GM10266 (cell line): Measurements from ENCODE around the gene PLEKHG3.

Source experiments
- DNase-seq: peaks from one replicate; pipeline ENCODE4 v3.0.0; 2012; ENCODE audit errors: extremely low spot score
- TF ChIP-seq, protein P1 (sequence below): IDR thresholded peaks from 2 replicates; pipeline ENCODE4 v1.5.1; 2012; ENCODE audit warnings: mild to moderate bottlenecking, low read depth; ENCODE audit not compliant: control insufficient read depth, insufficient read depth; ENCODE audit errors: missing control alignments

PLEKHG3 gene

DNA sequence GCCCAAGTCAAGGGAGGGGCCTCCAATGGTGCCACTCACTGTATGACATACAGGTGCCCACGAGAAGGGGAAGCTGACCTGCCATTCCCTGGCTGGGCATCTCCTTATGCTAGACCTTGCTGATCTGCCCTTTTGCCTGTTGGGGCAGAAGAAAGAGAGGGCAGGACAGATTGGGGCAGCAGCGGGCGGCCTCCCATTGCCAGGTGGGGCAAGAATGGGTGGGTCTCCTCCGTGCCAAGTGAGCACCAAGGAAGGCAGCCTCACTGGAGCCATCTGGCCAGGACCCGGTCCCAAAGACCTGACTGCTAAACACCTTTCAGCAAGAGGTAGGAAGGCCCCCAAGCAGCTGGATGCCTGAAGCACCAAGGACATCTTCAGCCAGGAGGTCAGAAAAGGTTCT lies 50.5 kb downstream of the PLEKHG3 start:
- DNase-seq, result no peak
- TF ChIP-seq, protein P1, sequence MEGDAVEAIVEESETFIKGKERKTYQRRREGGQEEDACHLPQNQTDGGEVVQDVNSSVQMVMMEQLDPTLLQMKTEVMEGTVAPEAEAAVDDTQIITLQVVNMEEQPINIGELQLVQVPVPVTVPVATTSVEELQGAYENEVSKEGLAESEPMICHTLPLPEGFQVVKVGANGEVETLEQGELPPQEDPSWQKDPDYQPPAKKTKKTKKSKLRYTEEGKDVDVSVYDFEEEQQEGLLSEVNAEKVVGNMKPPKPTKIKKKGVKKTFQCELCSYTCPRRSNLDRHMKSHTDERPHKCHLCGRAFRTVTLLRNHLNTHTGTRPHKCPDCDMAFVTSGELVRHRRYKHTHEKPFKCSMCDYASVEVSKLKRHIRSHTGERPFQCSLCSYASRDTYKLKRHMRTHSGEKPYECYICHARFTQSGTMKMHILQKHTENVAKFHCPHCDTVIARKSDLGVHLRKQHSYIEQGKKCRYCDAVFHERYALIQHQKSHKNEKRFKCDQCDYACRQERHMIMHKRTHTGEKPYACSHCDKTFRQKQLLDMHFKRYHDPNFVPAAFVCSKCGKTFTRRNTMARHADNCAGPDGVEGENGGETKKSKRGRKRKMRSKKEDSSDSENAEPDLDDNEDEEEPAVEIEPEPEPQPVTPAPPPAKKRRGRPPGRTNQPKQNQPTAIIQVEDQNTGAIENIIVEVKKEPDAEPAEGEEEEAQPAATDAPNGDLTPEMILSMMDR, result no peak

DNA sequence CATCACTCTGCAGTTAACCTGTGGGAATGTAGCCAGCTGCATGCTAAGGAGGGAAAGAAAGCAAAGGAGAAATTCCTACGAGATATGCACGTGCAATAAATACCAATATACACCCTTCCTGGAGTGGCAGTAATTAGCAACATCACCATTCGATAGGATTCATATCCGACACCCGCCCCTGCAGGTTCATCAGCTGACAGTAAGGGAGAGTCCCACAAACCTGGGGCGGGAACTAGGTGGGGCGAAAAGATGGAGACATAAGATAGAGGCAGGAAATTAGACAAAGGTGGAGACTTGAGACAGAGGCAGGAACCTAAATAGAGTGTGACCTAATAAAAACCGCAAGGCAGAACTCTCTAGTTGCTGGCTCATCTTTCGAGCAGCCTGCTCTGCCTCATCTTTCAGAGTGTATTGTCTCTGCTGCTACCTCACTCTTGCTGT lies 51.6 kb downstream of the PLEKHG3 start:
- TF ChIP-seq, protein P1, result no peak
- DNase-seq, result no peak

DNA sequence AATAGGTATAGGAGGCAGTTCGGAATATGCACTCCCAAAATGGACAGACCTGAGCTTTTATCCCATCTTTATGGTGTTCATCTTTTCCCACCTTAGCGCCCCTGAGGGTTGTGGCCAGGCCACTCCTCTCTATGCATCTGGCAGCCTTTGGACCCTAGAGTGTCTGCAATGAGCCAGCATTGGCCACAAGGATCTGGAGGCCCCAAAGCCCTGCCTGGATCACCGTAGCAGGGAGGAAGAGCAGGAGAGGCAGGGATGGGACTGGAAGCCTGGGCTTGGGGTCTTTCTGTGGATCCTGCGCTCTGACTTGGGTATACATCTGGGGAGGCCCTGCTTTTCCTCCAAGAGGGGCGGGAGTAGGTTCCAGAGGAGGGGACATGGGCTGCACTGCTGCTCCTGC lies 52.5 kb downstream of the PLEKHG3 start:
- TF ChIP-seq, protein P1, result no peak
- DNase-seq, result no peak

GRCh38 chr14:64757601-64758000 lies 53.4 kb downstream of the PLEKHG3 start:
- TF ChIP-seq, protein P1, result no peak

DNA sequence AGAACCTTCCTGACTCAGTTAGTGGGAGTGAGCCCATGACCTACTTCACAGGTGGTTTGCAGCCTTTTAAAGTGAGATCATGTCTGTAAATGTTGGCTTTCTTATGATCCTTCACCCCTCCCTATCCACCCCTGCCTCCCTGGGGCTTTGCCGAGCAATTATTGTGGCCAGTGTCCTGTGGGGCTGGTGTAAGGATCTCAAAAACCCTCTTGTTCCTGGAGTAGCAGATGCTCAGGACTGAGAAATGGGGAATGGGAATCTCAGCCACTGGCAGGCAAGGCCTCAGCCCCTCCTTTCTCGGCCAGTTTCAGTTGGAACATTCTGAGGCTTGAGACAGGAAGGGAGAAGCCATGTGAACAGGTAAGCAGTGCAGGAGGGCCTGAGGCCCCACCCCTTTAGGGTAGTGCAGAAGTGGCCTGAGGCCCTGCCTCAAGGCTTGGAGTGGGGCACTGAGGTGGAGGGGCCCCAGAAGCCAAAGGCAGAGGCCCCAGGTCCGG lies 53.8 kb downstream of the PLEKHG3 start:
- TF ChIP-seq, protein P1, result no peak
- DNase-seq, result no peak

More at GRCh38 chr14:64757601-64758000, 53.4 kb downstream of the PLEKHG3 start:
- DNase-seq, result no peak

- no peak for DNase-seq
- TF ChIP-seq, protein P1, result no peak
These were observed 54.7 kb downstream of the PLEKHG3 start for GRCh38 chr14:64758691-64759554.

GRCh38 chr14:64759555-64759938 lies 55.3 kb downstream of the PLEKHG3 start:
- DNase-seq, result no peak
- TF ChIP-seq, protein P1, result no peak
